Chondrocyte (in vitro differentiated cells): ENCODE measurements around the gene UQCC2. TPM values are rescaled to one million over a fixed set of nuclear protein-coding genes. Genes with fewer than 3 reads are reported as not detected.

ENCODE experiments used
- DNase-seq: peaks from one replicate; pipeline ENCODE4 v3.0.0; 2021; ENCODE audit warnings: mixed read lengths, low spot score
- H3K27ac Mint-ChIP-seq: one replicate; pipeline ENCODE4 v1.8.0; 2021; ENCODE audit warnings: mild to moderate bottlenecking, moderate library complexity, mixed read lengths; ENCODE audit not compliant: unreplicated experiment
- H3K27me3 Mint-ChIP-seq: 2 replicates; pipeline ENCODE4 v1.8.0; 2021; ENCODE audit warnings: low read depth, mixed read lengths
- H3K36me3 Mint-ChIP-seq: 2 replicates; pipeline ENCODE4 v1.8.0; 2021; ENCODE audit warnings: low read depth, mixed read lengths
- H3K4me1 Mint-ChIP-seq: 2 replicates; pipeline ENCODE4 v1.8.0; 2021; ENCODE audit warnings: low read depth, mild to moderate bottlenecking, mixed read lengths
- H3K4me3 Mint-ChIP-seq: one replicate; pipeline ENCODE4 v1.8.0; 2021; ENCODE audit warnings: mild to moderate bottlenecking, moderate library complexity, mixed read lengths; ENCODE audit not compliant: unreplicated experiment
- H3K9me3 Mint-ChIP-seq: 2 replicates; pipeline ENCODE4 v1.8.0; 2021; ENCODE audit warnings: low read depth, mixed read lengths
- CTCF ChIP-seq: fragments of 200-600 bp; sonication (generic); IDR thresholded peaks from 2 replicates; pipeline ENCODE4 v1.5.0; 2021; ENCODE audit warnings: antibody characterized with exemption, mild to moderate bottlenecking, moderate library complexity
- total RNA-seq: library from RNA; stranded (reverse); gene quantifications from 3 replicates; pipeline ENCODE4 v1.2.1, GENCODE V29; 2021

The UQCC2 gene
- total RNA-seq, 1 donor from 2014 or later, result 64.5 TPM

DNA sequence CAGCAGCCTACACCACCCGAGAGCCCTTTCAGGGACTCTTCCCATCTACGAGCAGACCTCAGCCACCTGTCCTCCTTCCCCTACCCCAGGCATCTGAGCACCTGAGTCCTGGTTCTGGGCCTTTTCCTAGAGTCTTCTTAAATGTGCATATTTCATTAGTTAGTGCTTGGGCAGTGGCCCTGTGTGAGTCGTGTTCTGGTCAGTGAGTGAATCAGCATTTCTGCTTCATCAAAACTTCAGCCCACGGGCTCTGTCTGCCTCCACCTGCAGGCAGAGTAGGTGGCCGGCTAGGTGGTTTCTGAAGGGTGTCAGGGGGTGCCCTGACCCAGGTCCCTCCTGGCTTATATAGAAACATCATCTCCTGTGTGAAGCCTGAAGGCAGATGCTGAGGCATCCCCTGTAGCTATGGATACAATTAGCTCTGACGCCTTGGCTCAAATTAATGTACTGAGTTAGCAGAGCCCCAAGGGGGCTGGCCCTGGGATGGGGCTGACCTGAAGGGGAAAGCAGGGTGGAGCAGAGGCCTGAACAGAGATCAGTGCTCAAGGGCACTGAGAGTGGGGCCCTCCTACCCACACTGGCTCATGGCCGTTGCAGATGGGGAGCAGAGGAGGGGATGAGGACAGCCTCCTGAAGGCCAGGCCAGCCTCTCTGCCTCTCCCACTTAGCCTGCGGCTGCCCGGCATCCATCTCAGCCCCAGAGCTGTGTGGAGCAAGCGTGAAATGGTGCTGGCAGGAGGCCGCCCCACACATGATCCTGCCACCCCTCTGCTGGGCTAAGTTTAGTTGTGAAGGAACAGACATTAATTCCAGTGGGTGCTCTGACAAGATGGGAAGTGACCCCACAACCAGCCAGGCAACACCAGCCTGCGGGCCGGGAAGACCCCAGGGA is 21.6 kb upstream of the UQCC2 start:
- H3K9me3 Mint-ChIP-seq, result no peaks in the 10 kb centered on the region
- H3K27ac Mint-ChIP-seq, result no peak overlapping the region
- no peak overlapping the region for H3K4me3 Mint-ChIP-seq
- H3K27me3 Mint-ChIP-seq, result no peaks in the 10 kb centered on the region
- H3K36me3 Mint-ChIP-seq, result peaks cover 4% of the 10 kb centered on the region
- H3K4me1 Mint-ChIP-seq, result peaks cover 11% of the 10 kb centered on the region
- no peak for DNase-seq
- TF ChIP-seq CTCF, result no peak

GRCh38 chr6:33732385-33732784 is 20.9 kb upstream of the UQCC2 start:
- DNase-seq, result no peak
- H3K4me1 Mint-ChIP-seq, result peaks cover 7% of the 10 kb centered on the region
- H3K9me3 Mint-ChIP-seq, result no peaks in the 10 kb centered on the region
- peaks cover 4% of the 10 kb centered on the region for H3K36me3 Mint-ChIP-seq
- no peaks in the 10 kb centered on the region for H3K27me3 Mint-ChIP-seq
- no peak overlapping the region for H3K4me3 Mint-ChIP-seq
- no peak overlapping the region for H3K27ac Mint-ChIP-seq
- TF ChIP-seq CTCF, result no peak

DNA sequence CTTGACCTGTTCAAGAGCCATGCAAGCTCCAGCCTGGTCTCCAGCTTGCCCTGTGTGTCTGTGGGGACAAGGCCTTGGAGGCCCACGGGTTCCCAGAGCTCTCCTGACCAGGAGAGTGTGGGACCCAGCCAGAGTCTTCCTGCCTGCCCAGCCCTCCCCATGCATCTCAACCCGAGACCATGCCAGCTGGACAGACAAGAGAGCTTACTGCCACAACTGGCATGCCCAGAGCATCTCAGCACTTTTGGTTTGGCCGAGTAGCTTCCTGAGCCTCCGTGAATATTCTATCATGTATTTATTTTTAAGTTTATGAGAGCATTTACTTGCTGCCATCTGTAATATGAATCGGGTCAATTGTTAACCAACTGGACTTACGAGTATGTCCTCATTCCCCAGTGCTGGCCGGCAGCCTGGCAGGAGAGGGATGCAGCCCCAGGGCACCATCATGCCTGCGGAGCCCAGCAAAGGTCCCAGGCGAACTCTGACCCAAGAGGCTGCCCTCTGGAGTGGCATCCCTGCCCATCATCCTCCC is 20.3 kb upstream of the UQCC2 start:
- no peaks in the 10 kb centered on the region for H3K9me3 Mint-ChIP-seq
- DNase-seq, result peak; percentile 85
- peaks cover 4% of the 10 kb centered on the region for H3K36me3 Mint-ChIP-seq
- no peak overlapping the region for H3K27ac Mint-ChIP-seq
- H3K4me3 Mint-ChIP-seq, result no peak overlapping the region
- H3K27me3 Mint-ChIP-seq, result no peaks in the 10 kb centered on the region
- TF ChIP-seq CTCF, result no peak
- H3K4me1 Mint-ChIP-seq, result peaks cover 1% of the 10 kb centered on the region

DNA sequence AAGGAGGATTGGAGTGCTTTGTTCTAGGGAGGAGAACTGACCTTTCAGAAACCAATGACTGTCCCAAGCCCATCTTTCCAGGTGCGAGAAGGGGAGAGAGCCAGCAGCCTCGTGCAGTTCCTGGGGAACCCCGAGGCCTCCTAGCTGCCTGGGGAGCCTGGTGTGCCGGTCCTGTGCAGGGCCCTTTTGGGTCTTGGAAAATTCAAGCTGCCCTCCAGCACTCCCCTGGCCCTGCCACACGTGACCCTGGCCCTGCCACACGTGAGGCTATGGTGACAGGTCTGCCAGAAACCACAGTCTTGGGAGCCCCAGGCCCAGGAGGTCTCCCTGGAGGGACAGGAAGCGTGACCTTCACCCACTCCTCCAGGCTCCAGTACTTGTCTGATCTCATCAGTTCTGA is 19.5 kb upstream of the UQCC2 start:
- no peak for TF ChIP-seq CTCF
- H3K27ac Mint-ChIP-seq, result no peak overlapping the region
- no peak overlapping the region for H3K4me3 Mint-ChIP-seq
- peak; percentile 78 for DNase-seq
- H3K27me3 Mint-ChIP-seq, result no peaks in the 10 kb centered on the region
- H3K4me1 Mint-ChIP-seq, result no peaks in the 10 kb centered on the region
- H3K36me3 Mint-ChIP-seq, result peaks cover 6% of the 10 kb centered on the region
- H3K9me3 Mint-ChIP-seq, result no peaks in the 10 kb centered on the region

DNA sequence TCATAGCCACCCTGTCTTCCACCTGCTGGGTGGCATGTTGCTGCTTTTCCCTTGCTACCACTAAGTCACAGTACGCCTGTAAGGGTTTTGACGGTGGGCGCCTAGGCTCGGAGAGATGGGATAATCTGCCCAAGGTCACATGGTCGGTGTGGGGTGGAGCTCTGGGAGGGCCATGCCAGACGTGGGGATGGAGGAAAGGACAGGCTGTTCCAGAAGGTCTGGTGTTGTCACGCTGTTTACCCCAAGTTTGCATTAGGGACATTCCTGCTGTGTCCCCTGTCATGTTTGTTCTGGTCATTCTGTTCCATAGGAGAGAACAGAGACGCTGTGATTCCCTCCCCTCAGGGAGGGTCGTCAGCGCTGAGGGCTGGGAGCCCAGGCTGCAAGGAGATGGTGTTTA is 19.1 kb upstream of the UQCC2 start:
- DNase-seq, result no peak
- H3K36me3 Mint-ChIP-seq, result peaks cover 6% of the 10 kb centered on the region
- TF ChIP-seq CTCF, result no peak
- no peaks in the 10 kb centered on the region for H3K4me1 Mint-ChIP-seq
- no peaks in the 10 kb centered on the region for H3K9me3 Mint-ChIP-seq
- no peak overlapping the region for H3K4me3 Mint-ChIP-seq
- H3K27ac Mint-ChIP-seq, result no peak overlapping the region
- H3K27me3 Mint-ChIP-seq, result no peaks in the 10 kb centered on the region
